Hematopoietic multipotent progenitor cell treated with erythropoietin and hydrocortisone succinate and interleukin-3 and kit ligand, for 15 days (in vitro differentiated cells): Measurements from ENCODE around the gene GAB2.

Experiments used
- DNase-seq: peaks from one replicate; pipeline ENCODE4 v3.0.0-alpha.2; 2015; ENCODE audit warnings: low spot score

GAB2 gene

GRCh38 chr11:78203184-78203583, 214.4 kb downstream of the GAB2 start:
- DNase-seq: no peak

GRCh38 chr11:78202733-78203167, 214.9 kb downstream of the GAB2 start:
- DNase-seq: no peak

GRCh38 chr11:78201096-78201818, 216.4 kb downstream of the GAB2 start:
- no peak for DNase-seq

GRCh38 chr11:78200553-78200952, 217.1 kb downstream of the GAB2 start:
- no peak for DNase-seq

GRCh38 chr11:78200061-78200460, 217.6 kb downstream of the GAB2 start:
- DNase-seq: no peak

- no peak for DNase-seq
Observed at GRCh38 chr11:78199653-78200015, 218.0 kb downstream of the GAB2 start.

- no peak for DNase-seq
Observed at GRCh38 chr11:78199015-78199652, 218.5 kb downstream of the GAB2 start.

- DNase-seq: no peak
Observed at GRCh38 chr11:78197816-78198215, 219.8 kb downstream of the GAB2 start.

- DNase-seq: no peak
Observed at GRCh38 chr11:78196661-78197091, 220.9 kb downstream of the GAB2 start.

GRCh38 chr11:78195917-78196560, 221.6 kb downstream of the GAB2 start:
- no peak for DNase-seq

GRCh38 chr11:78194490-78194889, 223.1 kb downstream of the GAB2 start:
- DNase-seq: no peak

GRCh38 chr11:78193806-78194205, 223.8 kb downstream of the GAB2 start:
- no peak for DNase-seq

GRCh38 chr11:78192911-78193351, 224.7 kb downstream of the GAB2 start:
- no peak for DNase-seq

GRCh38 chr11:78192223-78192719, 225.3 kb downstream of the GAB2 start:
- DNase-seq: no peak

GRCh38 chr11:78190871-78191538, 226.6 kb downstream of the GAB2 start:
- no peak for DNase-seq

GRCh38 chr11:78190374-78190773, 227.2 kb downstream of the GAB2 start:
- no peak for DNase-seq

- DNase-seq: no peak
Observed at GRCh38 chr11:78189851-78190250, 227.8 kb downstream of the GAB2 start.

GRCh38 chr11:78189174-78189724, 228.4 kb downstream of the GAB2 start:
- no peak for DNase-seq

GRCh38 chr11:78188286-78189173, 229.1 kb downstream of the GAB2 start, which contains the start of the genes KCTD21 and USP35:
Gene KCTD21, minus strand, starts transcription at chr11:78188626. Its CDS starts 14,072 bp downstream, at chr11:78174554.
Gene USP35, plus strand, starts transcription at chr11:78188919. Its CDS starts 7,327 bp downstream, at chr11:78196246.
- peak; percentile 89 for DNase-seq

- no peak for DNase-seq
Observed at GRCh38 chr11:78187366-78188285, 230.0 kb downstream of the GAB2 start.
